Adrenal gland (tissue), 12 donors: ENCODE measurements around the gene EVC. TPM values are rescaled to one million over a fixed set of nuclear protein-coding genes. Genes with fewer than 3 reads are reported as not detected.

Experiments used
- DNase-seq, 7 donors: peaks; one replicate each; pipeline ENCODE4 v3.0.0-alpha.2; 2019 to 2020
- H3K27ac ChIP-seq, 5 donors: fragments of 200-600 bp; sonication (generic) in 4 of 5; 1 replicate in 3 of 5; 2 replicates in 2 of 5; pipeline versions ENCODE4 v1.5.1 to v1.8.0; 2016 to 2020; ENCODE audit warnings: mild to moderate bottlenecking in 1 of 5
- H3K27me3 ChIP-seq: fragments of 200-600 bp; 2 replicates; pipeline ENCODE4 v1.8.0; 2021
- H3K36me3 ChIP-seq, 2 donors: fragments of 200-600 bp; replicated peaks in 1 of 2; 1 replicate in 1 of 2; 2 replicates in 1 of 2; pipeline versions ENCODE4 v1.5.1 to v1.8.0; 2018 to 2022
- H3K4me1 ChIP-seq, 2 donors: fragments of 200-600 bp; replicated peaks in 1 of 2; 1 replicate in 1 of 2; 2 replicates in 1 of 2; pipeline versions ENCODE4 v1.5.1 to v1.8.0; 2018 to 2021
- H3K4me3 ChIP-seq, 4 donors: fragments of 200-600 bp; sonication (generic) in 3 of 4; one replicate each; pipeline ENCODE4 v1.5.1; 2016 to 2018
- H3K9me3 ChIP-seq, 3 donors: fragments of 200-600 bp; sonication (generic) in 1 of 3; replicated peaks in 1 of 3; 1 replicate in 2 of 3; 2 replicates in 1 of 3; pipeline versions ENCODE4 v1.5.1 to v1.8.0; 2016 to 2021
- POLR2A ChIP-seq, 2 donors: fragments of 450-650 bp; IDR thresholded peaks; one replicate each; pipeline ENCODE4 v1.6.1; 2017; ENCODE audit warnings: antibody characterized with exemption in 2 of 2, mild to moderate bottlenecking in 2 of 2, moderate library complexity in 1 of 2
- WGBS, 4 donors: extraction: QIAGEN DNeasy Blood & Tissue Kit in 2 of 4; methylation state at CpG; one replicate each; pipeline versions ENCODE4 v1.1.5 to v1.1.7; 2013 to 2017; 5-methylcytosine and 5-hydroxymethylcytosine counted together
- intact Hi-C, 2 donors: fragments of 100-400 bp; cut with DNase I; formaldehyde crosslinking; loops; one replicate each; pipeline versions ENCODE4 v1.14.1 to v1.15.0; 2022 to 2023
- polyA plus RNA-seq, 3 donors: library from polyadenylated mRNA; stranded (reverse); fragments of 200-250 nt in 2 of 3; fragments of 350-450 nt in 1 of 3; fragmentation: Illumina TruSeq in 1 of 3; extraction: RNeasy Lipid Tissue Mini Kit (QIAGEN cat#74804) in 1 of 3; gene quantifications; one replicate each; pipeline ENCODE4 v1.2.3, GENCODE V29; 2013 to 2014
- total RNA-seq, 9 donors: library from RNA; depleted of rRNA in 4 of 9; stranded (reverse); fragments of >200 nt in 4 of 9; fragments of 120-200 nt in 1 of 9; fragmentation: NEBNext Ultra II Directional in 1 of 9; extraction: Animal tissue kit (Norgen Biotek cat#: 25700) in 1 of 9; gene quantifications; one replicate each; pipeline versions ENCODE4 v1.1.0 to v1.2.4, GENCODE V29; 2013 to 2023
- TF ChIP-seq, protein P1 (sequence below), 6 experiments: fragments of 450-650 bp in 4 of 6; fragments of 200-600 bp in 2 of 6; sonication (generic) in 1 of 6; IDR thresholded peaks; 1 replicate in 5 of 6; 2 replicates in 1 of 6; pipeline versions ENCODE4 v1.5.1 to v1.8.0; 2016 to 2021; ENCODE audit warnings: antibody characterized with exemption in 6 of 6, mild to moderate bottlenecking in 2 of 6, moderate library complexity in 1 of 6
- donor health status: healthy with polysubstance abuse.
- donor health status: Bipolar disorder and iron deficiency.
- donor health status: DM: yes; HTN: yes; CAD: no.
- donor health status: DM: no; HTN: no; CAD: no.
- donor health status: DM: no; HTN: no; CAD: no.
- donor health status: DM: yes; HTN: yes; CAD: no.

The EVC gene
- total and polyA plus RNA-seq, 12 donors, result 1.0 to 23.7 (median 10.1) TPM

GRCh38 chr4:5789141-5789540 lies 78.1 kb downstream of the EVC start:
- intact Hi-C loops, result no loop called here
- WGBS, 4 donors, result 73 to 85% (median 82%) methylated on average over 5 of the region's 5 CpGs
- H3K4me3 ChIP-seq, result no peak overlapping the region
- peak in 2 of 7 donors; percentile 1 to 24 for DNase-seq
- H3K9me3 ChIP-seq, result no peaks in the 10 kb centered on the region
- no peaks in the 10 kb centered on the region for H3K36me3 ChIP-seq
- no peaks in the 10 kb centered on the region for H3K4me1 ChIP-seq
- H3K27me3 ChIP-seq, result no peaks in the 10 kb centered on the region
- TF ChIP-seq POLR2A (IDR thresholded peaks at IDR 0.05), result no peak
- TF ChIP-seq, protein P1, sequence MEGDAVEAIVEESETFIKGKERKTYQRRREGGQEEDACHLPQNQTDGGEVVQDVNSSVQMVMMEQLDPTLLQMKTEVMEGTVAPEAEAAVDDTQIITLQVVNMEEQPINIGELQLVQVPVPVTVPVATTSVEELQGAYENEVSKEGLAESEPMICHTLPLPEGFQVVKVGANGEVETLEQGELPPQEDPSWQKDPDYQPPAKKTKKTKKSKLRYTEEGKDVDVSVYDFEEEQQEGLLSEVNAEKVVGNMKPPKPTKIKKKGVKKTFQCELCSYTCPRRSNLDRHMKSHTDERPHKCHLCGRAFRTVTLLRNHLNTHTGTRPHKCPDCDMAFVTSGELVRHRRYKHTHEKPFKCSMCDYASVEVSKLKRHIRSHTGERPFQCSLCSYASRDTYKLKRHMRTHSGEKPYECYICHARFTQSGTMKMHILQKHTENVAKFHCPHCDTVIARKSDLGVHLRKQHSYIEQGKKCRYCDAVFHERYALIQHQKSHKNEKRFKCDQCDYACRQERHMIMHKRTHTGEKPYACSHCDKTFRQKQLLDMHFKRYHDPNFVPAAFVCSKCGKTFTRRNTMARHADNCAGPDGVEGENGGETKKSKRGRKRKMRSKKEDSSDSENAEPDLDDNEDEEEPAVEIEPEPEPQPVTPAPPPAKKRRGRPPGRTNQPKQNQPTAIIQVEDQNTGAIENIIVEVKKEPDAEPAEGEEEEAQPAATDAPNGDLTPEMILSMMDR (IDR thresholded peaks at IDR 0.05), result no peak
- H3K27ac ChIP-seq, result no peak overlapping the region

- TF ChIP-seq, protein P1 (IDR thresholded peaks at IDR 0.05), result no peak
- TF ChIP-seq POLR2A (IDR thresholded peaks at IDR 0.05), result no peak
- H3K27me3 ChIP-seq, result no peaks in the 10 kb centered on the region
- no peaks in the 10 kb centered on the region for H3K36me3 ChIP-seq
- no peak overlapping the region for H3K27ac ChIP-seq
- intact Hi-C loops, result no loop called here
- H3K9me3 ChIP-seq, result no peaks in the 10 kb centered on the region
- no peaks in the 10 kb centered on the region for H3K4me1 ChIP-seq
- H3K4me3 ChIP-seq, result no peak overlapping the region
- 34 to 50% (median 41%) methylated on average over 1 of the region's 1 CpG for WGBS, 4 donors
- no peak for DNase-seq
Observed at GRCh38 chr4:5790546-5790857, 79.5 kb downstream of the EVC start.

GRCh38 chr4:5791654-5792053 lies 80.7 kb downstream of the EVC start:
- intact Hi-C loops, result no loop called here
- TF ChIP-seq, protein P1 (IDR thresholded peaks at IDR 0.05), result no peak
- no peak for TF ChIP-seq POLR2A (IDR thresholded peaks at IDR 0.05)
- Histone ChIP-seq H3K4me3 (no peak overlapping the region), H3K36me3 (no peaks in the 10 kb centered on the region), H3K27ac (no peak overlapping the region), H3K9me3 (no peaks in the 10 kb centered on the region), H3K4me1 (no peaks in the 10 kb centered on the region), H3K27me3 (no peaks in the 10 kb centered on the region)
- WGBS, 4 donors, result 75 to 87% (median 84%) methylated on average over 3 of the region's 3 CpGs
- no peak for DNase-seq

DNA sequence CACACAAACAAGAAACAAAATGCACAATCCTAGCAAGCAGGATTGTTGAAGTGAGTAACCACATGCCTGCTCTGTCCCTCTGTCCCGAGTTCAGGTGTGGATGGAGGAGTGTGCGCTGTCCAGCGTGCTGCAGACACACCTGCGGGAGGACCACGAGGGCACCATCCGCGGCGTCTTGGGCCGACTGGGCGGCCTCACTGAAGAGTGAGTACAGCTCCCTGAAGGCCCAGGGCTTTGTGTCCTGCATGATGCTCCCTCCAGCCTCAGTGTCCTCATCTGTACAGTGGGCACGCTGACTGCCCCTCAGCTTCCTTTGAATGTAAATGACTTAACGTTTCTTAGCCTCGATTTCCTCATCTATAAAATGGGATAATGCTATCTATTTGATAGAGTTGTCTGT lies 82.5 kb downstream of the EVC start:
- H3K4me3 ChIP-seq, result no peak overlapping the region
- DNase-seq, result no peak
- H3K4me1 ChIP-seq, result no peaks in the 10 kb centered on the region
- intact Hi-C loops, result no loop called here
- TF ChIP-seq POLR2A (IDR thresholded peaks at IDR 0.05), result no peak
- TF ChIP-seq, protein P1 (IDR thresholded peaks at IDR 0.05), result no peak
- H3K27ac ChIP-seq, result no peak overlapping the region
- H3K27me3 ChIP-seq, result no peaks in the 10 kb centered on the region
- H3K36me3 ChIP-seq, result no peaks in the 10 kb centered on the region
- WGBS, 4 donors, result 80 to 94% (median 90%) methylated on average over 13 of the region's 13 CpGs
- no peaks in the 10 kb centered on the region for H3K9me3 ChIP-seq
